ENCODE measurements around the gene COL4A2.
"Not testable (repeated sequence)": the region's sequence is repeated elsewhere in the genome, so short reads cannot be mapped to it uniquely, and the experiment has no call there.

COL4A2 gene

GRCh38 chr13:110450016-110450900 lies 143.2 kb downstream of the COL4A2 start:
- H3K4me1 ChIP-seq (ENCODE audit: insufficient read depth, low read length) = peaks cover 41% of the 10 kb centered on the region
- H3K9me3 ChIP-seq (ENCODE audit: control insufficient read depth, insufficient read depth, low read length) = no peaks in the 10 kb centered on the region
- peaks cover 5% of the 10 kb centered on the region for H3K36me3 ChIP-seq (ENCODE audit: insufficient read depth, low read length)
- no peak overlapping the region for H3K9ac ChIP-seq (ENCODE audit: low read depth, low read length)

GRCh38 chr13:110450941-110451730 lies 144.1 kb downstream of the COL4A2 start:
- Histone ChIP-seq H3K9me3 (ENCODE audit: control insufficient read depth, insufficient read depth, low read length) (no peaks in the 10 kb centered on the region), H3K4me1 (ENCODE audit: insufficient read depth, low read length) (peaks cover 47% of the 10 kb centered on the region), H3K9ac (ENCODE audit: low read depth, low read length) (no peak overlapping the region), H3K36me3 (ENCODE audit: insufficient read depth, low read length) (peaks cover 5% of the 10 kb centered on the region)

- H3K9ac ChIP-seq (ENCODE audit: low read depth, low read length); H3K9me3 ChIP-seq (ENCODE audit: control insufficient read depth, insufficient read depth, low read length): not testable (repeated sequence)
Measured at GRCh38 chr13:110453091-110453490, 146.0 kb downstream of the COL4A2 start.

GRCh38 chr13:110453797-110454196 lies 146.7 kb downstream of the COL4A2 start:
- H3K9ac ChIP-seq (ENCODE audit: low read depth, low read length) = no peak overlapping the region
- H3K4me1 ChIP-seq (ENCODE audit: insufficient read depth, low read length) = peaks cover 29% of the 10 kb centered on the region
- H3K9me3 ChIP-seq (ENCODE audit: control insufficient read depth, insufficient read depth, low read length) = no peaks in the 10 kb centered on the region
- no peaks in the 10 kb centered on the region; the same call in 1 of the 2 replicates for H3K36me3 ChIP-seq (ENCODE audit: insufficient read depth, low read length)

More at GRCh38 chr13:110453091-110453490, 146.0 kb downstream of the COL4A2 start:
- peaks cover 36% of the 10 kb centered on the region for H3K4me1 ChIP-seq (ENCODE audit: insufficient read depth, low read length)
- H3K36me3 ChIP-seq (ENCODE audit: insufficient read depth, low read length) = not testable (repeated sequence)

GRCh38 chr13:110454227-110454859 lies 147.3 kb downstream of the COL4A2 start:
- Histone ChIP-seq H3K9ac (ENCODE audit: low read depth, low read length) (no peak overlapping the region), H3K4me1 (ENCODE audit: insufficient read depth, low read length) (peaks cover 26% of the 10 kb centered on the region), H3K9me3 (ENCODE audit: control insufficient read depth, insufficient read depth, low read length) (no peaks in the 10 kb centered on the region)

GRCh38 chr13:110454956-110455355 lies 147.9 kb downstream of the COL4A2 start:
- Histone ChIP-seq H3K36me3 (ENCODE audit: insufficient read depth, low read length) (no peaks in the 10 kb centered on the region; the same call in 1 of the 2 replicates), H3K4me1 (ENCODE audit: insufficient read depth, low read length) (peaks cover 26% of the 10 kb centered on the region), H3K9ac (ENCODE audit: low read depth, low read length) (no peak overlapping the region), H3K9me3 (ENCODE audit: control insufficient read depth, insufficient read depth, low read length) (no peaks in the 10 kb centered on the region)

More at GRCh38 chr13:110454227-110454859, 147.3 kb downstream of the COL4A2 start:
- no peaks in the 10 kb centered on the region; the same call in 1 of the 2 replicates for H3K36me3 ChIP-seq (ENCODE audit: insufficient read depth, low read length)

- peaks cover 2% of the 10 kb centered on the region for H3K36me3 ChIP-seq (ENCODE audit: insufficient read depth, low read length)
- H3K9ac ChIP-seq (ENCODE audit: low read depth, low read length) = no peak overlapping the region
Measured at GRCh38 chr13:110455444-110455843, 148.4 kb downstream of the COL4A2 start.

GRCh38 chr13:110455941-110456340 lies 148.9 kb downstream of the COL4A2 start:
- no peak overlapping the region for H3K9ac ChIP-seq (ENCODE audit: low read depth, low read length)
- H3K4me1 ChIP-seq (ENCODE audit: insufficient read depth, low read length) = peaks cover 26% of the 10 kb centered on the region
- no peaks in the 10 kb centered on the region for H3K9me3 ChIP-seq (ENCODE audit: control insufficient read depth, insufficient read depth, low read length)
- peaks cover 6% of the 10 kb centered on the region; the same call in 1 of the 2 replicates for H3K36me3 ChIP-seq (ENCODE audit: insufficient read depth, low read length)

More at GRCh38 chr13:110455444-110455843, 148.4 kb downstream of the COL4A2 start:
- no peaks in the 10 kb centered on the region for H3K9me3 ChIP-seq (ENCODE audit: control insufficient read depth, insufficient read depth, low read length)
- H3K4me1 ChIP-seq (ENCODE audit: insufficient read depth, low read length) = peaks cover 26% of the 10 kb centered on the region

- Histone ChIP-seq H3K9me3 (ENCODE audit: control insufficient read depth, insufficient read depth, low read length) (no peaks in the 10 kb centered on the region), H3K4me1 (ENCODE audit: insufficient read depth, low read length) (peaks cover 26% of the 10 kb centered on the region), H3K9ac (ENCODE audit: low read depth, low read length) (no peak overlapping the region), H3K36me3 (ENCODE audit: insufficient read depth, low read length) (peaks cover 10% of the 10 kb centered on the region; the same call in 1 of the 2 replicates)
Measured at GRCh38 chr13:110456550-110456949, 149.5 kb downstream of the COL4A2 start.

GRCh38 chr13:110457361-110457760 lies 150.3 kb downstream of the COL4A2 start:
- Histone ChIP-seq H3K36me3 (ENCODE audit: insufficient read depth, low read length) (peaks cover 10% of the 10 kb centered on the region; the same call in 1 of the 2 replicates), H3K4me1 (ENCODE audit: insufficient read depth, low read length) (peaks cover 26% of the 10 kb centered on the region), H3K9me3 (ENCODE audit: control insufficient read depth, insufficient read depth, low read length) (no peaks in the 10 kb centered on the region), H3K9ac (ENCODE audit: low read depth, low read length) (no peak overlapping the region)

GRCh38 chr13:110458017-110458416 lies 150.9 kb downstream of the COL4A2 start:
- Histone ChIP-seq H3K9ac (ENCODE audit: low read depth, low read length) (no peak overlapping the region), H3K9me3 (ENCODE audit: control insufficient read depth, insufficient read depth, low read length) (no peaks in the 10 kb centered on the region), H3K36me3 (ENCODE audit: insufficient read depth, low read length) (peaks cover 10% of the 10 kb centered on the region; the same call in 1 of the 2 replicates), H3K4me1 (ENCODE audit: insufficient read depth, low read length) (peaks cover 26% of the 10 kb centered on the region)

- Histone ChIP-seq H3K9me3 (ENCODE audit: control insufficient read depth, insufficient read depth, low read length) (no peaks in the 10 kb centered on the region), H3K4me1 (ENCODE audit: insufficient read depth, low read length) (peaks cover 22% of the 10 kb centered on the region), H3K9ac (ENCODE audit: low read depth, low read length) (no peak overlapping the region), H3K36me3 (ENCODE audit: insufficient read depth, low read length) (peaks cover 13% of the 10 kb centered on the region)
Measured at GRCh38 chr13:110458594-110459365, 151.7 kb downstream of the COL4A2 start.

- H3K9me3 ChIP-seq (ENCODE audit: control insufficient read depth, insufficient read depth, low read length) = no peaks in the 10 kb centered on the region
Measured at GRCh38 chr13:110462091-110462490, 155.0 kb downstream of the COL4A2 start.

More at GRCh38 chr13:110462091-110462490, 155.0 kb downstream of the COL4A2 start:
- H3K4me1 ChIP-seq (ENCODE audit: insufficient read depth, low read length) = no peaks in the 10 kb centered on the region
- H3K36me3 ChIP-seq (ENCODE audit: insufficient read depth, low read length) = peaks cover 19% of the 10 kb centered on the region
- H3K9ac ChIP-seq (ENCODE audit: low read depth, low read length) = no peak overlapping the region
